GM12891 (cell line): ENCODE results near the gene SFTPA2.
"Not testable (repeated sequence)": the region's sequence is repeated elsewhere in the genome, so short reads cannot be mapped to it uniquely, and the experiment has no call there.

Experiments used
- POLR2A ChIP-seq: IDR thresholded peaks from 2 replicates; pipeline ENCODE4 v1.6.1; 2011; ENCODE audit warnings: low read depth, low read length, control low read depth
- POLR2AphosphoS5 ChIP-seq: IDR thresholded peaks from 2 replicates; pipeline ENCODE4 v1.6.1; 2011; ENCODE audit warnings: low read depth, low read length, control low read depth
- TAF1 ChIP-seq: IDR thresholded peaks from 2 replicates; pipeline ENCODE4 v1.6.1; 2011; ENCODE audit warnings: low read depth, low read length, control low read depth

GRCh38 chr10:79544408-79544807, 15.8 kb downstream of the SFTPA2 start:
- TF ChIP-seq POLR2AphosphoS5, POLR2A, TAF1: not testable (repeated sequence)
